ENCODE measurements around the gene ARHGDIA.

- no peak for TF ChIP-seq CTCF (conservative IDR thresholded peaks at IDR 0.05; ENCODE audit: low read depth, low read length)
- no peak for TF ChIP-seq EZH2 (IDR thresholded peaks at IDR 0.05; ENCODE audit: borderline replicate concordance, low read depth, low read length, poor library complexity, severe bottlenecking)
Measured at GRCh38 chr17:81878294-81878693, 7.2 kb upstream of the ARHGDIA start.

Measured in A673 (cell line).